Neuronal stem cell (in vitro differentiated cells): ENCODE results near the gene TRIP10.

Experiments
- DNase-seq: peaks from one replicate; pipeline ENCODE4 v3.0.0-alpha.2; 2013; ENCODE audit warnings: low spot score
- H2AFZ ChIP-seq: one replicate; pipeline ENCODE4 v1.6.1; 2013; ENCODE audit warnings: mild to moderate bottlenecking, low read length, inconsistent platforms
- H2AK5ac ChIP-seq: 2 replicates; pipeline ENCODE4 v1.6.1; 2013; ENCODE audit warnings: low read depth, mild to moderate bottlenecking, inconsistent platforms, low read length, moderate library complexity, mixed read lengths
- H2BK120ac ChIP-seq: 2 replicates; pipeline ENCODE4 v1.6.1; 2013; ENCODE audit warnings: low read depth, mild to moderate bottlenecking, inconsistent platforms, low read length, moderate library complexity, mixed read lengths
- H2BK12ac ChIP-seq: one replicate; pipeline ENCODE4 v1.6.1; 2013; ENCODE audit warnings: low read length, inconsistent platforms
- H2BK15ac ChIP-seq: 2 replicates; pipeline ENCODE4 v1.6.1; 2013; ENCODE audit warnings: mild to moderate bottlenecking, low read length, inconsistent platforms, mixed read lengths
- H2BK5ac ChIP-seq: one replicate; pipeline ENCODE4 v1.6.1; 2013; ENCODE audit warnings: inconsistent platforms, mild to moderate bottlenecking, low read length, moderate library complexity
- H3K14ac ChIP-seq: one replicate; pipeline ENCODE4 v1.6.1; 2013; ENCODE audit warnings: low read length, inconsistent platforms
- H3K18ac ChIP-seq: 2 replicates; pipeline ENCODE4 v1.6.1; 2013; ENCODE audit warnings: low read length, inconsistent platforms
- H3K23ac ChIP-seq: 2 replicates; pipeline ENCODE4 v1.6.1; 2013; ENCODE audit warnings: low read depth, mild to moderate bottlenecking, mixed read lengths, low read length, inconsistent platforms; ENCODE audit not compliant: poor library complexity
- H3K27ac ChIP-seq: replicated peaks from 3 replicates; pipeline ENCODE4 v1.5.1; 2013; ENCODE audit warnings: low read length, inconsistent platforms
- H3K27me3 ChIP-seq, 3 experiments: 2 replicates each; pipeline ENCODE4 v1.6.1; 2013; ENCODE audit warnings: low read length in 3 of 3, mild to moderate bottlenecking in 2 of 3, inconsistent platforms in 1 of 3, low read depth in 1 of 3, mixed read lengths in 1 of 3, moderate library complexity in 1 of 3; ENCODE audit not compliant: control insufficient read depth in 3 of 3, insufficient read depth in 3 of 3
- H3K36me3 ChIP-seq, 2 donors: replicated peaks in 1 of 2; 2 replicates each; pipeline ENCODE4 v1.6.1; 2013; ENCODE audit warnings: low read length in 2 of 2; ENCODE audit not compliant: control insufficient read depth in 2 of 2, insufficient read depth in 2 of 2
- H3K4ac ChIP-seq: 2 replicates; pipeline ENCODE4 v1.6.1; 2013; ENCODE audit warnings: inconsistent platforms, mild to moderate bottlenecking, low read length, moderate library complexity
- H3K4me1 ChIP-seq, 2 donors: 1 replicate in 1 of 2; 2 replicates in 1 of 2; pipeline ENCODE4 v1.6.1; 2013; ENCODE audit warnings: low read length in 2 of 2, low read depth in 1 of 2; ENCODE audit not compliant: control insufficient read depth in 2 of 2, insufficient read depth in 1 of 2
- H3K4me2 ChIP-seq: one replicate; pipeline ENCODE4 v1.6.1; 2013; ENCODE audit warnings: mild to moderate bottlenecking, low read length, inconsistent platforms; ENCODE audit not compliant: insufficient read depth, poor library complexity, severe bottlenecking
- H3K4me3 ChIP-seq, 2 donors: 2 replicates each; pipeline ENCODE4 v1.5.1; 2013; ENCODE audit warnings: low read length in 2 of 2, mild to moderate bottlenecking in 2 of 2, inconsistent platforms in 1 of 2, moderate library complexity in 1 of 2
- H3K79me1 ChIP-seq: one replicate; pipeline ENCODE4 v1.6.1; 2013; ENCODE audit warnings: low read depth, mild to moderate bottlenecking, inconsistent platforms, low read length, moderate library complexity
- H3K9ac ChIP-seq: one replicate; pipeline ENCODE4 v1.6.1; 2013; ENCODE audit warnings: mild to moderate bottlenecking, low read depth, low read length, inconsistent platforms; ENCODE audit not compliant: poor library complexity
- H3K9me3 ChIP-seq, 2 donors: replicated peaks in 1 of 2; 2 replicates each; pipeline versions ENCODE3 to v1.6.1; 2013; ENCODE audit warnings: low read length in 2 of 2, mild to moderate bottlenecking in 2 of 2, inconsistent platforms in 1 of 2, low read depth in 1 of 2, mixed read lengths in 1 of 2, moderate library complexity in 1 of 2; ENCODE audit not compliant: control insufficient read depth in 2 of 2, insufficient read depth in 1 of 2
- H4K8ac ChIP-seq: one replicate; pipeline ENCODE4 v1.6.1; 2013; ENCODE audit warnings: low read depth, mild to moderate bottlenecking, inconsistent platforms, low read length, moderate library complexity
- H4K91ac ChIP-seq: one replicate; pipeline ENCODE4 v1.6.1; 2013; ENCODE audit warnings: low read length, low read depth, mild to moderate bottlenecking, inconsistent platforms; ENCODE audit not compliant: poor library complexity
- WGBS, 2 donors: extraction: QIAGEN DNeasy Blood & Tissue Kit; methylation state at CpG; one replicate each; pipeline ENCODE4 v1.1.7; 2013; ENCODE audit warnings: missing lambda C conversion rate in 2 of 2, mixed read lengths in 1 of 2; ENCODE audit not compliant: insufficient read length in 2 of 2, insufficient replicate concordance in 1 of 2; ENCODE audit errors: extremely low coverage in 2 of 2; 5-methylcytosine and 5-hydroxymethylcytosine counted together

Gene TRIP10

DNA sequence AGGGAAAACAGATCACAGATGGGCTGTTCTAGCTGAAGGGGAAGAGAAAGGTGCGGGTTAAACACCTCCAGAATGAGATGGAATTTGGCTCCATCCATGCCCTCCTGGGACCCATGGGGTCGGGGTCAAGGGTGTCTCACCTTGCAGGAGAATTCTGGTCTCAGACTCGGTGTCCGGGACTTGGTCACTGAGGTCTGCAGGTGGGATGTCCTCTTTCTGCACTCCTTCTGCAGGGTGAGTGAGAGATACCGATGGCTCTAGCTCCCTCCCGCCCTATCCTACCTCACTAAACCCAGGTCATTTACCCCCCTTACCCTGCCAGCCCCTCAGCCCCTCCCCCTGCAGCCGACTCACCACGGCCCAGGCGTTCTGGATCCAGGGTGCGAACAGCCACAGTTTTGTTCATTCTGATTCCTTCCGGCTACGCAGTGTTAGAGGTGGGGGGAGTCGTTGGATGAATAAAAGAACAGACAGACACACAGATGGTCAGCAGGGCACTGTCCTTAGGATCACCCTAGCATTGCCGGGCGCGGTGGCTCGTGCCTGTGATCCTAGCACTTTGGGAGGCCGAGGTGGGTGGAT is 43.1 kb upstream of the TRIP10 start:
- Histone ChIP-seq H2BK12ac (no peak overlapping the region), H3K23ac (peak overlapping the region; percentile 55), H3K4me1 (no peaks in the 10 kb centered on the region), H3K9me3 (no peaks in the 10 kb centered on the region), H3K36me3 (no peaks in the 10 kb centered on the region), H2AFZ (no peak overlapping the region), H3K4ac (no peak overlapping the region), H2BK15ac (no peak overlapping the region), H2AK5ac (no peak overlapping the region), H3K4me3 (no peak overlapping the region), H2BK120ac (no peak overlapping the region), H3K18ac (peak overlapping the region; percentile 28), H4K91ac (no peak overlapping the region), H4K8ac (no peak overlapping the region), H3K14ac (peak overlapping the region; percentile 82), H3K9ac (no peak overlapping the region), H3K4me2 (no peak overlapping the region), H3K27ac (no peak overlapping the region), H2BK5ac (no peak overlapping the region), H3K27me3 (no peaks in the 10 kb centered on the region), H3K79me1 (no peaks in the 10 kb centered on the region)
- no peak for DNase-seq
- no CpG with 5 or more reads among the region's 18 CpGs for WGBS, 2 donors

DNA sequence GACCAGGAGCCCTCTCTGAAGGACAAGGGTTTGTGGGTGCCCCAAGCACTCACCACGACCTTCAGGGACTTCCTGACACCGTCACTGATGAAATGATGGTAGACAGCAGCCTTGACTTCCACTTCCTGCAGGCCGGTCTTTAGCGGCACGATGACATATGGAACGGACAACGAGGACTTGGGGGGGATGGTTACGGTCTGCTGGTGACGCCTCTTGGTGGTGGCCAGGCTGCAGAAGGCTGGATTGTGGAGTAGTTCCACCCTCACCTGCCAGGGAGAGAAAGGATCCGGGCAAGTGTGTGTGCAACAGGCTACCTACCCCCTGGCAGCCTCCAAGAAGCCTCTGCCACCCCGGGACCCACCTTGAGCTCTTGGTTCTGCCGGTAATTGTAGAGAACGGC is 42.2 kb upstream of the TRIP10 start:
- H3K18ac ChIP-seq: no peak overlapping the region
- H3K9me3 ChIP-seq: no peaks in the 10 kb centered on the region
- H2AK5ac ChIP-seq: peak overlapping the region; percentile 15
- no peaks in the 10 kb centered on the region for H3K79me1 ChIP-seq
- H2BK120ac ChIP-seq: no peak overlapping the region
- H3K27me3 ChIP-seq: no peaks in the 10 kb centered on the region
- no peak overlapping the region for H3K4me3 ChIP-seq
- no CpG with 5 or more reads among the region's 13 CpGs for WGBS, 2 donors
- H3K36me3 ChIP-seq: no peaks in the 10 kb centered on the region
- no peak overlapping the region for H2BK12ac ChIP-seq
- no peak overlapping the region for H2BK15ac ChIP-seq
- H2BK5ac ChIP-seq: no peak overlapping the region
- H3K4ac ChIP-seq: no peak overlapping the region
- no peak for DNase-seq
- H4K91ac ChIP-seq: no peak overlapping the region
- peak overlapping the region; percentile 34 for H3K23ac ChIP-seq
- H3K9ac ChIP-seq: no peak overlapping the region
- no peaks in the 10 kb centered on the region for H3K4me1 ChIP-seq
- H2AFZ ChIP-seq: no peak overlapping the region
- no peak overlapping the region for H4K8ac ChIP-seq
- H3K4me2 ChIP-seq: no peak overlapping the region
- no peak overlapping the region for H3K27ac ChIP-seq
- no peak overlapping the region for H3K14ac ChIP-seq

DNA sequence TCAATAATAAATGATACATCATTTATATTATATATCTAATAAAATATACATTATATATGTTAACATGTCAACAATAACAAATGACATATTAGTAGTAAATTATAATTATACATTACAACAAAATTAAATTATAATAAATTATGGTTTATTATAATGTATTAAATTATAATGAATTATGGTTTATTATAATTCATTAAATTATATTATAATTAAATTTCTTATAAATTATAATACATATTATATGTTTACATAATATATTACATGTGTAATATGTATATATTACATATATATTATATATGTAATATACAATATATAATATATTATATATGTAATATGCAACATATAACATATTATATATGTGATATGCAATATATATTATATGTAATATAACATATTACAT is 39.5 kb upstream of the TRIP10 start:
- Histone ChIP-seq H3K79me1 (no peaks in the 10 kb centered on the region), H3K4me3 (no peak overlapping the region), H2BK5ac (no peak overlapping the region), H3K9me3 (no peaks in the 10 kb centered on the region), H3K4ac (no peak overlapping the region), H3K36me3 (no peaks in the 10 kb centered on the region), H3K9ac (no peak overlapping the region), H3K14ac (no peak overlapping the region), H2BK15ac (no peak overlapping the region), H4K8ac (no peak overlapping the region), H2BK120ac (no peak overlapping the region), H3K23ac (no peak overlapping the region), H3K27me3 (no peaks in the 10 kb centered on the region), H3K18ac (no peak overlapping the region), H3K27ac (no peak overlapping the region), H4K91ac (no peak overlapping the region), H2AFZ (no peak overlapping the region), H2BK12ac (no peak overlapping the region), H2AK5ac (no peak overlapping the region), H3K4me2 (no peak overlapping the region), H3K4me1 (no peaks in the 10 kb centered on the region)
- no peak for DNase-seq

DNA sequence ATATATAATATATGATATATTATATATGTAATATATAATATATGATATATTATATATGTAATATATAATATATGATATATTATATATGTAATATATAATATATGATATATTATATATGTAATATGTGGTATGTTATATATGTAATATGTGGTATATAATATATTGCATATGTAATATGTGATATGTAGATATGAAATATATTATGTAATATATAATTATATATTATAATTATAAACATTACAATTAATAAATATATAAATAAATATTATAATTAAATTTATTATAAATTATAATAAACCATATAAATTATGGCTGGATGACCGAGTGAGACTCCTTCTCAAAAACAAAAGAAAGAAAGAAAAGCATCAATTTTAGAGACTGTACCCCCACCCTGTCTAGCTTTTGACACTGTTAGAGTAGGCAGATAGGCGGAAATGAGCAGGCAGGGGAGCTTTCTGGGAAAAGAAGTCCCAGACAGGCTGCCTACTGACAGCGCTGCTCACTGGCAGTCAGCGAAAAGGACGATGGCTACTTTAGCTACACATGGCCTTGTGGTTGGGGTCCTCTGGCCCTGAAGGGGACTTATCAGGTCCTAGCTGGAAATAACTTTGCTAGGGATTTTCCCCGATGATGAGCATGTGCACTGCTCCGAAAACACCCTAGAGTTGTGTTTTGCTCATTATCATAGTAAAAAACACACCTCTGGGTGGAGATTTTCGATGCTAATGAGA is 38.7 kb upstream of the TRIP10 start:
- Histone ChIP-seq H4K91ac (no peak overlapping the region), H3K79me1 (no peaks in the 10 kb centered on the region), H3K23ac (no peak overlapping the region), H3K14ac (no peak overlapping the region), H4K8ac (no peak overlapping the region), H3K4ac (no peak overlapping the region), H3K27me3 (no peaks in the 10 kb centered on the region), H2AFZ (no peak overlapping the region), H3K36me3 (no peaks in the 10 kb centered on the region), H3K4me1 (no peaks in the 10 kb centered on the region), H2BK5ac (no peak overlapping the region), H3K27ac (no peak overlapping the region), H3K4me2 (no peak overlapping the region), H2AK5ac (no peak overlapping the region), H2BK120ac (no peak overlapping the region), H3K9ac (no peak overlapping the region), H3K4me3 (no peak overlapping the region), H2BK12ac (no peak overlapping the region), H2BK15ac (no peak overlapping the region), H3K18ac (no peak overlapping the region), H3K9me3 (no peaks in the 10 kb centered on the region)
- no peak for DNase-seq
- no CpG with 5 or more reads among the region's 8 CpGs for WGBS, 2 donors
